ENCODE results near the gene KATNBL1. TPM values are rescaled to one million over a fixed set of nuclear protein-coding genes. Genes with fewer than 3 reads are reported as not detected.
"Not testable (repeated sequence)": the region's sequence is repeated elsewhere in the genome, so short reads cannot be mapped to it uniquely, and the experiment has no call there.

Gene KATNBL1
- total RNA-seq, 1 donor from 2014 or later: 56.3 TPM

DNA sequence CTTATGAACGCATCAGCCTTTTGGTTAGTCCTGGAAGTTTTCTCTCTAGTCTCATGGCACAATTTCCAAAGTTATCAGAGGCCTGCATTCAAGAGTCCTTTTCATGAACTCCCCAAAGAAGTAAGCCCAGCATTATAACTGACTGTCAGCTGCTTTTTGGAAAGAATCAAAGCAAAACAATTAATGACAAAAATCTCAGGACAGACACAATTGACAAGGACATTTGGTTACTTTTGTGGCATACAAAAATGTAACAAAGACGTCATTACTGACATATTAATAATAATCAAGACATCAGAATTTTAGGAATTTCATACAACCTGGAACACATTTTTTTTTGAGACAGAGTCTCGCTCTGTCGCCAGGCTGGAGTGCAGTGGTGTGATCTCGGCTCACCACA is 21.2 kb downstream of the KATNBL1 start:
- H3K36me3 Mint-ChIP-seq (ENCODE audit: low read depth): peaks cover 27% of the 10 kb centered on the region
- H3K4me3 Mint-ChIP-seq: no peak overlapping the region
- H3K9me3 Mint-ChIP-seq: peaks cover 4% of the 10 kb centered on the region
- no peak for DNase-seq (ENCODE audit: low read depth, low spot score)
- peaks cover 4% of the 10 kb centered on the region for H3K4me1 Mint-ChIP-seq
- no peak overlapping the region for H3K27ac Mint-ChIP-seq (ENCODE audit: unreplicated experiment)
- H3K27me3 Mint-ChIP-seq (ENCODE audit: low read depth): no peaks in the 10 kb centered on the region
- TF ChIP-seq, protein P1, sequence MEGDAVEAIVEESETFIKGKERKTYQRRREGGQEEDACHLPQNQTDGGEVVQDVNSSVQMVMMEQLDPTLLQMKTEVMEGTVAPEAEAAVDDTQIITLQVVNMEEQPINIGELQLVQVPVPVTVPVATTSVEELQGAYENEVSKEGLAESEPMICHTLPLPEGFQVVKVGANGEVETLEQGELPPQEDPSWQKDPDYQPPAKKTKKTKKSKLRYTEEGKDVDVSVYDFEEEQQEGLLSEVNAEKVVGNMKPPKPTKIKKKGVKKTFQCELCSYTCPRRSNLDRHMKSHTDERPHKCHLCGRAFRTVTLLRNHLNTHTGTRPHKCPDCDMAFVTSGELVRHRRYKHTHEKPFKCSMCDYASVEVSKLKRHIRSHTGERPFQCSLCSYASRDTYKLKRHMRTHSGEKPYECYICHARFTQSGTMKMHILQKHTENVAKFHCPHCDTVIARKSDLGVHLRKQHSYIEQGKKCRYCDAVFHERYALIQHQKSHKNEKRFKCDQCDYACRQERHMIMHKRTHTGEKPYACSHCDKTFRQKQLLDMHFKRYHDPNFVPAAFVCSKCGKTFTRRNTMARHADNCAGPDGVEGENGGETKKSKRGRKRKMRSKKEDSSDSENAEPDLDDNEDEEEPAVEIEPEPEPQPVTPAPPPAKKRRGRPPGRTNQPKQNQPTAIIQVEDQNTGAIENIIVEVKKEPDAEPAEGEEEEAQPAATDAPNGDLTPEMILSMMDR (conservative IDR thresholded peaks at IDR 0.05): no peak

DNA sequence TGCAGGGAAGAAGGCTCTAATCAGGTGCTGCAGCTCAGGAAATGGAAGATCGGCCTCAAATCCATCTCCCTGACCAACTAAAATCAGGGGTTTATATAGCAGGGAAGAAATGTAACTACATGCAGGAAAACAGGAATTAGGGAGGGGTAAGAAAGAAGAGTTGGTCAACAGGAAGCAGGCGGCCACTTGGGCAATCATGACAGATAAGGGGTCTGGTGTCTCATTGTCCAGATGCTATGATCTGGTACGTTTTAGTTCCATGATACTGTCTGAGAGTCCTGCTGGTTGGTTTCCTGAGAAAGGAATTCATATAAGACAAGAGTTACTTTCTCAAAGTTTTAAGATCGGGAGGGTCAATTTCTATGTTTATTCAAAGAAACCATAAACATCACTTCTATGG is 24.2 kb downstream of the KATNBL1 start:
- peaks cover 4% of the 10 kb centered on the region for H3K9me3 Mint-ChIP-seq
- peaks cover 30% of the 10 kb centered on the region for H3K36me3 Mint-ChIP-seq (ENCODE audit: low read depth)
- H3K4me1 Mint-ChIP-seq: peaks cover 4% of the 10 kb centered on the region
- no peak overlapping the region for H3K4me3 Mint-ChIP-seq
- DNase-seq (ENCODE audit: low read depth, low spot score): no peak
- H3K27me3 Mint-ChIP-seq (ENCODE audit: low read depth): no peaks in the 10 kb centered on the region
- TF ChIP-seq, protein P1 (conservative IDR thresholded peaks at IDR 0.05): no peak
- peak overlapping the region; percentile 7 for H3K27ac Mint-ChIP-seq (ENCODE audit: unreplicated experiment)

DNA sequence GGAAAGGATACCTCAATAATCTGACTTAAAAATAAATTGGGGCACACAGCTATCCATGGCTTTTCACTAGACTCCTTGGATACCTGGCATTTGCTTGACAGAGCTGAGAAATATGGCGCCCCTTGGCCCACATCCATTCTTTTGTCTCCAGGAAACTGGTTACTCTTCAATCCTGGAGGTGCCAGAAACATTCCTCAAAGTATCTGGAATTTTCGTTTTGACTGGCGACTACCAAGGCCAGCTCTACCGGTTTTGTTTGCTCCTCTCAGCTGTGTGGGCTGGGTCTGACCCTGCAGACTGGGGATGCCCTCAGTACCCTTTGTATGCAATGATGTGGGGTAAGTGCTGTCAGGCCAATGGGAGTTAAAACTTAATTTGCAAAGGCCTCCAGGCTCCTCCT is 27.0 kb downstream of the KATNBL1 start:
- Mint-ChIP-seq H3K9me3 (peaks cover 2% of the 10 kb centered on the region), H3K36me3 (ENCODE audit: low read depth) (peaks cover 32% of the 10 kb centered on the region), H3K4me3 (no peak overlapping the region), H3K27ac (ENCODE audit: unreplicated experiment) (no peak overlapping the region), H3K4me1 (no peaks in the 10 kb centered on the region), H3K27me3 (ENCODE audit: low read depth) (no peaks in the 10 kb centered on the region)
- no peak for DNase-seq (ENCODE audit: low read depth, low spot score)
- TF ChIP-seq, protein P1 (conservative IDR thresholded peaks at IDR 0.05): no peak

DNA sequence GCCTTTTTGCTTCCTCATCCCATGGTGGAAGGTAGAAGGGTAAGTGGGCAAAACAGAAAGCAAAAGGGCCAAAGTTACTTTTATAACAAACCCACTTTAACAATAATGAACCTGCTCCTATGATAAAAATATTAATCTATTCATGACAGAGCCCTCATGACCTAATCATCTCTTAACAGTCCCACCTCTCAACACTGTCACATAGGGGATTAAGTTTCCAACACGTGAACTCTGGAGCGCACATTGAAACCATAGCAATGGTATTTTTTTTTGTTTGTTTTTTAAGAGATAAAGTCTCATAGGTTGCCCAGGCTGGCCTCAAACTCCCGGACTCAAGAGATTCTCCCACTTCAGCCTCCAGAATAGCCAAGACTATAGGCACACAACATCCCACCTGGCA is 30.7 kb downstream of the KATNBL1 start:
- peaks cover 23% of the 10 kb centered on the region for H3K36me3 Mint-ChIP-seq (ENCODE audit: low read depth)
- no peak overlapping the region for H3K27ac Mint-ChIP-seq (ENCODE audit: unreplicated experiment)
- TF ChIP-seq, protein P1 (conservative IDR thresholded peaks at IDR 0.05): no peak
- DNase-seq (ENCODE audit: low read depth, low spot score): no peak
- H3K4me3 Mint-ChIP-seq: no peak overlapping the region
- H3K27me3 Mint-ChIP-seq (ENCODE audit: low read depth): no peaks in the 10 kb centered on the region
- no peaks in the 10 kb centered on the region for H3K4me1 Mint-ChIP-seq
- peaks cover 7% of the 10 kb centered on the region for H3K9me3 Mint-ChIP-seq

DNA sequence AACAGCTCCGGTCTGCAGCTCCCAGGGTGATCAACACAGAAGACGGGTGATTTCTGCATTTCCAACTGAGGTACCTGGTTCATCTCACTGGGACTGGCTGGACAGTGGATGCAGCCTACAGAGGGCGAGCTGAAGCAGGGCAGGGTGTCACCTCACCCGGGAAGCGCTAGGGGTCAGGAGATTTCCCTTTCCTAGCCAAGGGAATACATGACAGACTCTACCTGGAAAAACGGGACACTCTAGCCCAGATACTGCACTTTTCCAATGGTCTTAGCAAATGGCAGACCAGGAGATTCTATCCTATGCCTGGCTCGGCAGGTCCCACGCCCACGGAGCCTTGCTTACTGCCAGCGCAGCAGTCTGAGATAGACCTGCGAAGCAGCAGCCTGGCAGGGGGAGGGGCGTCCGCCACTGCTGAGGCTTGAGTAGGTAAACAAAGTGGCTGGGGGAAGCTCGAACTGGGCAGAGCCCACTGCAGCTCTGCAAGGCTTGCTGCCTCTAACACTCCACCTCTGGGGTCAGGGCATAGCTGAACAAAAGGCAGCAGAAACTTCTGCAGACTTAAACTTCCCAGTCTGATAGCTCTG is 43.8 kb downstream of the KATNBL1 start:
- peaks cover 59% of the 10 kb centered on the region for H3K36me3 Mint-ChIP-seq (ENCODE audit: low read depth)
- peaks cover 20% of the 10 kb centered on the region for H3K9me3 Mint-ChIP-seq
- not testable (repeated sequence) for H3K27me3 Mint-ChIP-seq (ENCODE audit: low read depth); H3K4me3 Mint-ChIP-seq; DNase-seq (ENCODE audit: low read depth, low spot score)
- peak overlapping the region; percentile 54 for H3K27ac Mint-ChIP-seq (ENCODE audit: unreplicated experiment)
- peaks cover 10% of the 10 kb centered on the region for H3K4me1 Mint-ChIP-seq

DNA sequence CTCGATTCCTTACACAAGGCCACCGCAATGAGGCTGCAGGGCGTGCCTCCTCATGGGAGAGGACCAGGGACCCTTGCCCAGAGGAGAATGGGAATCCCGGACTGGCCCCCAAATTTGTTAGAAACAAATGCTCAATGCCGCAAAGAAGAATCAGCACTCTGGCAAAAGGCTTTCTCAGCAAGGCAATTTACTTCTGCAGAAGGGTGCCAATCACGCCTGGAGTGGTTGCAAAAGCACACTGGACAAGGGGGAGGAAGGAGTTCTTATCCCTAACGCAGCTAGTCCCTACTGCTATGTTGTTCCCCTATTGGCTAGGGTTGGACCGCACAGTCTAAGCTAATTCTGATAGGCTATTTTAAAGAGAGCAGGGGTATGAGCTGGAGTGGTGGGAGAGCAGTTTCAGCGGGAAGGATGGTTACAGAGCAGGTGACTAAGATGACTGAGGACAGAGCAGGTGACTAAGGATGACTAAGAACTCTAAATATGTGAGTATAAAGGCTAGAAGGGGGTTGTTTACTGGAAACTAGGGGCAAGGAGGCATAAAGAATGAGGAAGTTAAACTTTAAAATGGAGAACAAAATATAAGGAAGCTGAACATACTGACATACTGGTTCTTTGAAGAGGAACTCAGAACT is 48.5 kb downstream of the KATNBL1 start:
- DNase-seq (ENCODE audit: low read depth, low spot score): no peak
- Mint-ChIP-seq H3K27ac (ENCODE audit: unreplicated experiment) (peak overlapping the region; percentile 28), H3K36me3 (ENCODE audit: low read depth) (peaks cover 54% of the 10 kb centered on the region), H3K4me1 (peaks cover 8% of the 10 kb centered on the region), H3K27me3 (ENCODE audit: low read depth) (no peaks in the 10 kb centered on the region), H3K9me3 (peaks cover 9% of the 10 kb centered on the region), H3K4me3 (no peak overlapping the region)
- TF ChIP-seq, protein P1 (conservative IDR thresholded peaks at IDR 0.05): no peak
